ENCODE results near the gene RBP3.

The RBP3 gene

GRCh38 chr10:47400251-47400650 lies 52.1 kb downstream of the RBP3 start:
- no peaks in the 10 kb centered on the region for H4K20me1 ChIP-seq (ENCODE audit: insufficient read depth)
- H3K79me2 ChIP-seq (ENCODE audit: insufficient read depth, low read depth): no peaks in the 10 kb centered on the region
- no peak overlapping the region for H3K4me3 ChIP-seq (IDR thresholded peaks at IDR 0.05; ENCODE audit: insufficient read depth, low read depth, low read length)
- TF ChIP-seq CTCF (conservative IDR thresholded peaks at IDR 0.05; ENCODE audit: low read depth, low read length): no peak
- H3K4me1 ChIP-seq (ENCODE audit: low read depth, poor library complexity, severe bottlenecking): no peaks in the 10 kb centered on the region
- H3K4me2 ChIP-seq: no peak overlapping the region
- no peak overlapping the region for H3K9ac ChIP-seq
- H3K27ac ChIP-seq: no peak overlapping the region
- H2AFZ ChIP-seq (ENCODE audit: low read depth): no peak overlapping the region
- no peaks in the 10 kb centered on the region for H3K27me3 ChIP-seq (ENCODE audit: insufficient read depth, low read depth)
- H3K36me3 ChIP-seq (ENCODE audit: insufficient read depth): no peaks in the 10 kb centered on the region

- Histone ChIP-seq H2AFZ (ENCODE audit: low read depth) (no peak overlapping the region), H3K4me1 (ENCODE audit: low read depth, poor library complexity, severe bottlenecking) (no peaks in the 10 kb centered on the region), H3K4me2 (no peak overlapping the region), H3K4me3 (IDR thresholded peaks at IDR 0.05; ENCODE audit: insufficient read depth, low read depth, low read length) (no peak overlapping the region), H4K20me1 (ENCODE audit: insufficient read depth) (no peaks in the 10 kb centered on the region), H3K79me2 (ENCODE audit: insufficient read depth, low read depth) (no peaks in the 10 kb centered on the region), H3K9ac (no peak overlapping the region), H3K27me3 (ENCODE audit: insufficient read depth, low read depth) (no peaks in the 10 kb centered on the region), H3K27ac (no peak overlapping the region), H3K36me3 (ENCODE audit: insufficient read depth) (no peaks in the 10 kb centered on the region)
- no peak for TF ChIP-seq CTCF (conservative IDR thresholded peaks at IDR 0.05; ENCODE audit: low read depth, low read length)
Measured at GRCh38 chr10:47400786-47401185, 52.6 kb downstream of the RBP3 start.

GRCh38 chr10:47401210-47401609 lies 53.0 kb downstream of the RBP3 start:
- H3K27ac ChIP-seq: no peak overlapping the region
- H3K36me3 ChIP-seq (ENCODE audit: insufficient read depth): no peaks in the 10 kb centered on the region
- no peaks in the 10 kb centered on the region for H4K20me1 ChIP-seq (ENCODE audit: insufficient read depth)
- no peaks in the 10 kb centered on the region for H3K4me1 ChIP-seq (ENCODE audit: low read depth, poor library complexity, severe bottlenecking)
- no peak overlapping the region for H3K4me3 ChIP-seq (IDR thresholded peaks at IDR 0.05; ENCODE audit: insufficient read depth, low read depth, low read length)
- no peak overlapping the region for H3K4me2 ChIP-seq
- no peak overlapping the region for H3K9ac ChIP-seq
- TF ChIP-seq CTCF (conservative IDR thresholded peaks at IDR 0.05; ENCODE audit: low read depth, low read length): no peak
- H3K27me3 ChIP-seq (ENCODE audit: insufficient read depth, low read depth): no peaks in the 10 kb centered on the region
- H2AFZ ChIP-seq (ENCODE audit: low read depth): no peak overlapping the region
- no peaks in the 10 kb centered on the region for H3K79me2 ChIP-seq (ENCODE audit: insufficient read depth, low read depth)

GRCh38 chr10:47401874-47402640 lies 53.9 kb downstream of the RBP3 start:
- H2AFZ ChIP-seq (ENCODE audit: low read depth): no peak overlapping the region

More at GRCh38 chr10:47401874-47402640, 53.9 kb downstream of the RBP3 start:
- Histone ChIP-seq H3K4me1 (ENCODE audit: low read depth, poor library complexity, severe bottlenecking) (no peaks in the 10 kb centered on the region), H3K36me3 (ENCODE audit: insufficient read depth) (no peaks in the 10 kb centered on the region), H3K27ac (no peak overlapping the region), H3K79me2 (ENCODE audit: insufficient read depth, low read depth) (no peaks in the 10 kb centered on the region), H3K4me3 (IDR thresholded peaks at IDR 0.05; ENCODE audit: insufficient read depth, low read depth, low read length) (no peak overlapping the region), H3K9ac (no peak overlapping the region), H3K4me2 (no peak overlapping the region), H3K27me3 (ENCODE audit: insufficient read depth, low read depth) (no peaks in the 10 kb centered on the region), H4K20me1 (ENCODE audit: insufficient read depth) (no peaks in the 10 kb centered on the region)
- TF ChIP-seq CTCF (conservative IDR thresholded peaks at IDR 0.05; ENCODE audit: low read depth, low read length): no peak
